B cell (primary cell): ENCODE data around the gene MEIS2.

ENCODE experiments used
- EZH2 ChIP-seq: IDR thresholded peaks from 2 replicates; pipeline ENCODE4 v1.6.1; 2012; ENCODE audit warnings: borderline replicate concordance, low read depth, mild to moderate bottlenecking, moderate library complexity, low read length; ENCODE audit not compliant: insufficient read depth, poor library complexity, severe bottlenecking
- TF ChIP-seq, protein P1 (sequence below): fragments of 200-600 bp; IDR thresholded peaks from one replicate; pipeline ENCODE4 v1.8.0; 2022; ENCODE audit warnings: antibody characterized with exemption, mild to moderate bottlenecking

DNA sequence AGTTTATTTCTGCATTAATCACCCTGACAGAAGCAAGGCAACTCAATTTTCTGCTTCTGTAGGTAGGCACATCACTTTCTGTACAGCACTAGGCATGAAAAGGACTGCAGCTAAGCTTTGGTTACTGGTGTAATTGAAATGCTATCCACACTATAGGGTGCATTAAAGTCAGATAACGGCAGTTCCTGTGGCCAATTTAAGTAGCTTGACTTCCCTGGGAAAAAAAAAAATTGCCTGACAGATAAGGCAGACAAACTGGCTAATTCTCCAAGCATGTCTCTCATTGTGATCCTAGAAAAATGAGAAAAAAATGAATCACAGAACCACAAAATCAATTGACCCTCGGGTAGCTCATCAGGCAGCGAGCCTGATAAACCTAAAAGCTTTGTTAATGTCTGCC lies 151.4 kb downstream of the MEIS2 start:
- TF ChIP-seq, protein P1, sequence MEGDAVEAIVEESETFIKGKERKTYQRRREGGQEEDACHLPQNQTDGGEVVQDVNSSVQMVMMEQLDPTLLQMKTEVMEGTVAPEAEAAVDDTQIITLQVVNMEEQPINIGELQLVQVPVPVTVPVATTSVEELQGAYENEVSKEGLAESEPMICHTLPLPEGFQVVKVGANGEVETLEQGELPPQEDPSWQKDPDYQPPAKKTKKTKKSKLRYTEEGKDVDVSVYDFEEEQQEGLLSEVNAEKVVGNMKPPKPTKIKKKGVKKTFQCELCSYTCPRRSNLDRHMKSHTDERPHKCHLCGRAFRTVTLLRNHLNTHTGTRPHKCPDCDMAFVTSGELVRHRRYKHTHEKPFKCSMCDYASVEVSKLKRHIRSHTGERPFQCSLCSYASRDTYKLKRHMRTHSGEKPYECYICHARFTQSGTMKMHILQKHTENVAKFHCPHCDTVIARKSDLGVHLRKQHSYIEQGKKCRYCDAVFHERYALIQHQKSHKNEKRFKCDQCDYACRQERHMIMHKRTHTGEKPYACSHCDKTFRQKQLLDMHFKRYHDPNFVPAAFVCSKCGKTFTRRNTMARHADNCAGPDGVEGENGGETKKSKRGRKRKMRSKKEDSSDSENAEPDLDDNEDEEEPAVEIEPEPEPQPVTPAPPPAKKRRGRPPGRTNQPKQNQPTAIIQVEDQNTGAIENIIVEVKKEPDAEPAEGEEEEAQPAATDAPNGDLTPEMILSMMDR = no peak
- no peak for TF ChIP-seq EZH2
